HG02970 (cell line): ENCODE data around the gene SMIM5.
"Not testable (repeated sequence)": the region's sequence is repeated elsewhere in the genome, so short reads cannot be mapped to it uniquely, and the experiment has no call there.

Source experiments
- ATAC-seq: cut with Tn5 transposase; IDR thresholded peaks from one replicate; pipeline ENCODE4 v1.9.1; 2021; ENCODE audit warnings: mild to moderate bottlenecking, moderate library complexity, moderate number of reproducible peaks; ENCODE audit not compliant: unreplicated experiment, low FRiP score

Gene SMIM5

GRCh38 chr17:75632863-75633485 lies at the start of gene SMIM5:
TSS of gene SMIM5 (plus strand) at chr17:75633434. CDS start at chr17:75640202, 6,768 bp downstream.
- no peak for ATAC-seq

GRCh38 chr17:75584849-75585175 lies 48.4 kb upstream of the SMIM5 start:
- ATAC-seq, result no peak

- ATAC-seq, result no peak
These were observed 45.3 kb upstream of the SMIM5 start, which contains the start of gene MYO15B for GRCh38 chr17:75587675-75588595. TSS of gene MYO15B (plus strand) at chr17:75587800. CDS start at chr17:75588058, 258 bp downstream.

- ATAC-seq, result no peak
These were observed 44.6 kb upstream of the SMIM5 start for GRCh38 chr17:75588596-75589011.

- ATAC-seq, result peak; percentile 73
These were observed 44.0 kb upstream of the SMIM5 start for GRCh38 chr17:75589012-75589918.

GRCh38 chr17:75589919-75590303 lies 43.3 kb upstream of the SMIM5 start:
- no peak for ATAC-seq

GRCh38 chr17:75590314-75590761 lies 42.9 kb upstream of the SMIM5 start:
- ATAC-seq, result no peak

- no peak for ATAC-seq
These were observed 42.1 kb upstream of the SMIM5 start for GRCh38 chr17:75590849-75591721.

- no peak for ATAC-seq
These were observed 41.4 kb upstream of the SMIM5 start for GRCh38 chr17:75591722-75592302.

GRCh38 chr17:75592348-75593020 lies 40.8 kb upstream of the SMIM5 start:
- no peak for ATAC-seq

- ATAC-seq, result not testable (repeated sequence)
These were observed 39.8 kb upstream of the SMIM5 start for GRCh38 chr17:75593430-75593829.

GRCh38 chr17:75594499-75595283 lies 38.5 kb upstream of the SMIM5 start:
- ATAC-seq, result no peak

- ATAC-seq, result no peak
These were observed 37.8 kb upstream of the SMIM5 start for GRCh38 chr17:75595284-75595919.

GRCh38 chr17:75595920-75596313 lies 37.3 kb upstream of the SMIM5 start:
- no peak for ATAC-seq

- no peak for ATAC-seq
These were observed 36.7 kb upstream of the SMIM5 start for GRCh38 chr17:75596320-75597087.

GRCh38 chr17:75601057-75601987 lies 31.9 kb upstream of the SMIM5 start:
- ATAC-seq, result no peak
